Measurements from ENCODE around the gene PIBF1.
"Not testable (repeated sequence)": the region's sequence is repeated elsewhere in the genome, so short reads cannot be mapped to it uniquely, and the experiment has no call there.

- TF ChIP-seq CTCF (conservative IDR thresholded peaks at IDR 0.05; ENCODE audit: low read depth, low read length); USF2 (IDR thresholded peaks at IDR 0.05; ENCODE audit: low read depth, low read length); ELK1 (IDR thresholded peaks at IDR 0.05; ENCODE audit: borderline replicate concordance, low read depth, low read length); POLR2A (IDR thresholded peaks at IDR 0.05; ENCODE audit: low read depth, low read length): not testable (repeated sequence)
These were observed 24.6 kb downstream of the PIBF1 start for GRCh38 chr13:72806514-72806913.

All from IMR-90 (cell line).